HCT116 (cell line): ENCODE results near the gene RWDD2A. TPM values are rescaled to one million over a fixed set of nuclear protein-coding genes. Genes with fewer than 3 reads are reported as not detected.

Source experiments
- ATAC-seq: fragments of 200-7000 bp; cut with Tn5 transposase; 2 replicates; pipeline ENCODE4 v1.9.1; 2020; ENCODE audit warnings: mild to moderate bottlenecking, moderate library complexity
- Bru-seq: library from RNA; stranded (reverse); fragments of 400-500 nt; gene quantifications from one replicate; lab custom pipeline; 2021; lab: Mats Ljungman, UMichigan
- BruChase-seq, 2 experiments: library from RNA; stranded (reverse); fragments of 400-500 nt; gene quantifications; one replicate each; lab custom pipeline; 2021; lab: Mats Ljungman, UMichigan
- BruUV-seq: library from RNA; stranded (reverse); fragments of 400-500 nt; replicated peaks from 2 replicates; lab custom pipeline; 2021; lab: Mats Ljungman, UMichigan
- CTCF ChIA-PET: fragments of 300-600 bp; sonication (Branson Sonifier 250); formaldehyde crosslinking; loops from one replicate; lab custom pipeline; 2021; ENCODE audit warnings: antibody characterized with exemption; lab: Charles Lee
- POLR2A ChIA-PET: fragments of 300-600, 350-600 bp; sonication (Branson Sonifier 250); formaldehyde crosslinking; loops from one replicate; lab custom pipeline; 2021; ENCODE audit warnings: antibody characterized with exemption; lab: Charles Lee
- RAD21 ChIA-PET, 2 experiments: fragments of 300-600 bp; sonication (Branson Sonifier 250); formaldehyde crosslinking; loops; one replicate each; lab custom pipeline; 2023; ENCODE audit warnings: low total read pairs in 2 of 2; ENCODE audit not compliant: uncharacterized antibody in 2 of 2, unreplicated experiment in 2 of 2, low non-redundant PET in 1 of 2; lab: Charles Lee
- DNase-seq: peaks from one replicate; pipeline ENCODE4 v3.0.0-alpha.2; 2010; ENCODE audit warnings: low read depth, low spot score
- H2AFZ ChIP-seq: fragments of 200-600 bp; shearing (Covaris generic), sonication (generic); 2 replicates; pipeline ENCODE4 v1.6.1; 2017; ENCODE audit warnings: low read depth, mixed run types, mixed read lengths, antibody characterized with exemption, low read length; ENCODE audit not compliant: poor library complexity, severe bottlenecking
- H3K27ac ChIP-seq: 2 replicates; pipeline ENCODE4 v1.5.1; 2012; ENCODE audit warnings: low read depth, low read length
- H3K27me3 ChIP-seq: fragments of 200-600 bp; sonication (generic); 2 replicates; pipeline ENCODE4 v1.6.1; 2016; ENCODE audit warnings: mixed run types, low read length, mixed read lengths; ENCODE audit not compliant: insufficient read depth
- H3K36me3 ChIP-seq, 2 experiments: fragments of 200-500 bp in 1 of 2; fragments of 200-600 bp in 1 of 2; sonication (Bioruptor generic) in 1 of 2; sonication (generic) in 1 of 2; 2 replicates each; pipeline versions ENCODE4 v1.5.1 to v1.6.1; 2014 to 2016; ENCODE audit warnings: low read length in 2 of 2, inconsistent platforms in 1 of 2, mixed read lengths in 1 of 2, mixed run types in 1 of 2; ENCODE audit not compliant: insufficient read depth in 2 of 2, control insufficient read depth in 1 of 2
- H3K4me1 ChIP-seq, 2 experiments: fragments of 200-600 bp in 1 of 2; sonication (generic) in 1 of 2; 2 replicates each; pipeline versions ENCODE4 v1.5.1 to v1.6.1; 2012 to 2017; ENCODE audit warnings: low read length in 2 of 2, inconsistent platforms in 1 of 2, mild to moderate bottlenecking in 1 of 2, mixed read lengths in 1 of 2, mixed run types in 1 of 2, moderate library complexity in 1 of 2; ENCODE audit not compliant: insufficient read depth in 2 of 2, control insufficient read depth in 1 of 2
- H3K4me2 ChIP-seq: fragments of 200-600 bp; sonication (generic); 2 replicates; pipeline ENCODE4 v1.6.1; 2017; ENCODE audit warnings: mixed run types, low read length, mixed read lengths
- H3K4me3 ChIP-seq, 2 experiments: fragments of 200-600 bp in 1 of 2; sonication (generic) in 1 of 2; replicated peaks in 1 of 2; 2 replicates each; pipeline ENCODE4 v1.5.1; 2011 to 2016; ENCODE audit warnings: low read length in 2 of 2, control low read depth in 1 of 2, low read depth in 1 of 2, mild to moderate bottlenecking in 1 of 2, mixed read lengths in 1 of 2, mixed run types in 1 of 2
- H3K79me2 ChIP-seq: fragments of 200-600 bp; sonication (generic); 2 replicates; pipeline ENCODE4 v1.6.1; 2017; ENCODE audit warnings: mild to moderate bottlenecking, mixed run types, low read length, moderate library complexity, mixed read lengths; ENCODE audit not compliant: insufficient read depth
- H3K9ac ChIP-seq: fragments of 200-600 bp; sonication (generic); 2 replicates; pipeline ENCODE4 v1.6.1; 2016; ENCODE audit warnings: low read length, mixed read lengths
- H3K9me2 ChIP-seq: fragments of 200-600 bp; sonication (generic), shearing (Covaris generic); 2 replicates; pipeline ENCODE4 v1.6.1; 2017; ENCODE audit warnings: mixed run types, mild to moderate bottlenecking, moderate library complexity; ENCODE audit not compliant: insufficient read depth
- H3K9me3 ChIP-seq, 2 experiments: fragments of 200-500 bp in 1 of 2; fragments of 200-600 bp in 1 of 2; sonication (Bioruptor generic) in 1 of 2; sonication (generic) in 1 of 2; 2 replicates each; pipeline ENCODE4 v1.6.1; 2014 to 2017; ENCODE audit warnings: low read length in 2 of 2, mixed read lengths in 2 of 2, inconsistent platforms in 1 of 2, low read depth in 1 of 2, mild to moderate bottlenecking in 1 of 2, mixed run types in 1 of 2, moderate library complexity in 1 of 2; ENCODE audit not compliant: control insufficient read depth in 1 of 2, insufficient read depth in 1 of 2
- H4K20me1 ChIP-seq: fragments of 200-600 bp; sonication (generic), shearing (Covaris generic); 2 replicates; pipeline ENCODE4 v1.6.1; 2017; ENCODE audit warnings: mixed run types, mild to moderate bottlenecking, moderate library complexity; ENCODE audit not compliant: insufficient read depth
- CBX3 ChIP-seq: IDR thresholded peaks from 2 replicates; pipeline ENCODE4 v1.6.1; 2012; ENCODE audit warnings: low read depth
- EZH2 ChIP-seq: fragments of 200-600 bp; sonication (generic); IDR thresholded peaks from 2 replicates; pipeline ENCODE4 v1.6.1; 2017; ENCODE audit warnings: antibody characterized with exemption, mixed run types
- EZH2phosphoT487 ChIP-seq: fragments of 200-600 bp; IDR thresholded peaks from 2 replicates; pipeline ENCODE4 v1.6.1; 2018; ENCODE audit warnings: antibody characterized with exemption, borderline replicate concordance
- FOSL1 ChIP-seq: IDR thresholded peaks from 2 replicates; pipeline ENCODE4 v1.6.1; 2012; ENCODE audit warnings: low read depth
- POLR2A ChIP-seq: IDR thresholded peaks from 2 replicates; pipeline ENCODE4 v1.7.0; 2011; ENCODE audit warnings: borderline replicate concordance; ENCODE audit not compliant: insufficient read depth, insufficient read length; ENCODE audit errors: extremely low read depth
- POLR2AphosphoS5 ChIP-seq: IDR thresholded peaks from 2 replicates; pipeline ENCODE4 v1.6.1; 2011; ENCODE audit warnings: mild to moderate bottlenecking, low read depth, low read length, moderate library complexity
- REST ChIP-seq: IDR thresholded peaks from 2 replicates; pipeline ENCODE4 v1.6.1; 2012; ENCODE audit warnings: low read depth
- SIN3A ChIP-seq: IDR thresholded peaks from 2 replicates; pipeline ENCODE4 v1.6.1; 2012; ENCODE audit warnings: low read depth
- SP1 ChIP-seq: IDR thresholded peaks from 2 replicates; pipeline ENCODE4 v1.6.1; 2012; ENCODE audit warnings: low read depth
- SRF ChIP-seq: IDR thresholded peaks from 2 replicates; pipeline ENCODE4 v1.6.1; 2012; ENCODE audit warnings: low read depth
- TCF7L2 ChIP-seq: IDR thresholded peaks from 2 replicates; pipeline ENCODE4 v1.7.0; 2011; ENCODE audit warnings: borderline replicate concordance, inconsistent platforms; ENCODE audit not compliant: insufficient read depth, insufficient read length; ENCODE audit errors: extremely low read depth
- ZBTB33 ChIP-seq: IDR thresholded peaks from 2 replicates; pipeline ENCODE4 v1.6.1; 2011; ENCODE audit warnings: mild to moderate bottlenecking, low read length, moderate library complexity; ENCODE audit not compliant: insufficient replicate concordance; ENCODE audit errors: extremely low read depth
- ZFX ChIP-seq: fragments of 450-650 bp; IDR thresholded peaks from 2 replicates; pipeline ENCODE4 v1.6.1; 2017
- intact Hi-C: fragments of 100-400 bp; cut with micrococcal nuclease; formaldehyde crosslinking; loops from 2 replicates; pipeline ENCODE4 v1.10.0; 2022
- long read RNA-seq: library from polyadenylated mRNA; unstranded; transcript quantifications from one replicate; pipeline ENCODE4 v2.0.0, GENCODE V29; 2021; ENCODE audit not compliant: unreplicated experiment
- polyA plus RNA-seq: library from polyadenylated mRNA; unstranded; fragments of >200 nt; gene quantifications from 2 replicates; pipeline ENCODE4 v1.2.1, GENCODE V29; 2012; ENCODE audit warnings: missing spikeins
- total RNA-seq: library from RNA; stranded (reverse); gene quantifications from one replicate; pipeline ENCODE4 v1.2.1, GENCODE V29; 2021; ENCODE audit not compliant: unreplicated experiment
- TF ChIP-seq, protein P1 (sequence below), 3 experiments: fragments of 200-600 bp in 1 of 3; sonication (generic) in 1 of 3; IDR thresholded peaks in 2 of 3; conservative IDR thresholded peaks in 1 of 3; 2 replicates each; pipeline ENCODE4 v1.5.1; 2012 to 2017; ENCODE audit warnings: low read depth in 2 of 3, low read length in 2 of 3, antibody characterized with exemption in 1 of 3, borderline replicate concordance in 1 of 3, control low read depth in 1 of 3, mild to moderate bottlenecking in 1 of 3, mixed read lengths in 1 of 3, mixed run types in 1 of 3, moderate library complexity in 1 of 3; ENCODE audit not compliant: insufficient read depth in 1 of 3
- TF ChIP-seq, protein P2 (sequence below): IDR thresholded peaks from 2 replicates; pipeline ENCODE4 v1.6.1; 2012

RWDD2A gene
- total RNA-seq: 3.6 TPM
- polyA plus RNA-seq: 2.8 and 3.1 TPM in 2 replicates
- Bru-seq, nascent RNA: percentile 74 among the genes with signal in this experiment
- percentile 65 among the genes with signal in this experiment for BruChase-seq, experiment 1, labeled RNA remaining after a 6-hour chase
- BruChase-seq, experiment 2, labeled RNA remaining after a 2-hour chase: percentile 85 among the genes with signal in this experiment
- long read RNA-seq, transcript RWDD2A-201 (3 exons, 3,744 nt): major isoform, 11 of 16 reads
- long read RNA-seq, partial matches to known transcripts: 2 of 16 reads
- long read RNA-seq, other reads (novel, unspliced or antisense): 3 of 16 reads

DNA sequence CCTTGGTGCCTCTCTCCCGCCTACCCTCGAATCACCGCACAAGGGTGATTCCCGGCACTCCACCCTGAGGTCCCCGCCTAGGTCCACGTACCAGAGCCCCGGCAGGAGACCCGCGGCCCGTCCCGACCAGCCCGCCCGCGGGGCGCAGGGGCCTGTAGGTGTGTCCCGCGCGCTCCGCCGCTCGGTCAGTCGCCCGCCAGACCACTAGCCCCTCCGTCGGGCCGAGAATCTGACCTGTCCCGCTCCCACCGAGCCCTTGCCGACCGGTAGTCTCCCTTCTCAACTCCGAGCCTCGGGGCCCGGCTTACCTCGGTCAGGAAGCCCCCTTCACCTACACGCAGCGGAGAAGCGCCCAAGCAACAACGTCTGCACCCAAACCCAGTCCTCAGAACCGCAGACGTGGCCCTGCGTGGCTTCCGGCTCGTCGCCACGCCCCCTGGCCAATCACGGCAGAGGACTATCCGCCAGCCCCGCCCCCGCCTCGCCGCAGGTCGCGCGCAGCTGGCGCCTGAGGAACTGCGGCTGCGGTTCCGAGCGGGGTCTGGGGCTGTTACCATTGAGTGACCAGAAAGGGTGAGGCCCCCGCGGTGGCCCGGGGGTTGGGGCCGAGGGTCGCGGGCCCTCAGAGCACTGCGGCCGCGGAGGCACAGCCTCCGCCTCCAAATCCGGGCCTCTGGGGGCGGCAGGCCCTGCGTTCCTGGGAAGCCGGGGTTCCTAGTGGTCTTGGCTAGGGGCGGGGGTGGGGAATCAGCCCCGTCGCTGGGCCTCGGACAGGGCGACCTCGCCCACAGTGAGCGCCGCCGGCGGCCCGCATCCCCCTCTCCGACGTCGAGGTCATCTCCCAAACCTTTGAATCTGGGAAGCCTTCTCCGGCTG lies at the start of gene RWDD2A, which contains the start of gene PGM3:
Gene RWDD2A, plus strand, starts transcription at position 487 of the 876 bp plus-strand sequence. CDS start 1,095 bp downstream, outside the sequence.
Gene PGM3, minus strand, starts transcription at position 395 of the 876 bp plus-strand sequence. CDS start 2,253 bp downstream, outside the sequence.
- peak within 1 kb of the TSS; percentile 84 for H2AFZ ChIP-seq
- H3K36me3 ChIP-seq: peaks cover 1 to 12% of the 10 kb centered on the region in 2 experiments; a peak in 3 of 4 replicates
- CTCF ChIA-PET: interaction anchor here (2.0 kb wide), 1 partner anchor 126 kb away, joined by 5 read pairs; no protein-coding TSS in a partner anchor
- H3K9ac ChIP-seq: peak within 1 kb of the TSS; percentile 77
- H3K4me1 ChIP-seq: peaks cover 3 to 11% of the 10 kb centered on the region in 2 experiments; a peak in 3 of 4 replicates
- peak; percentile 94 for ATAC-seq
- H3K27me3 ChIP-seq: no peaks in the 10 kb centered on the region
- POLR2A ChIA-PET: interaction anchor here (0.7 kb wide), 1 partner anchor 27 kb away, joined by 3 read pairs; no protein-coding TSS in a partner anchor
- no peaks in the 10 kb centered on the region; the same call in 1 of the 2 replicates for H4K20me1 ChIP-seq
- intact Hi-C loops: no loop called here
- RAD21 ChIA-PET: interaction anchor here in 1 of 2 experiments (0.7 to 0.8 kb wide), 2 partner anchors 22 to 322 kb away, joined by 3 to 4 read pairs; no protein-coding TSS in a partner anchor
- no peaks in the 10 kb centered on the region for H3K9me2 ChIP-seq
- H3K4me2 ChIP-seq: peak within 1 kb of the TSS; percentile 91
- H3K79me2 ChIP-seq: peaks cover 38% of the 10 kb centered on the region
- no TSS peak for BruUV-seq
- peak within 1 kb of the TSS; percentile 79 to 84 for H3K4me3 ChIP-seq
- H3K9me3 ChIP-seq: no peaks in the 10 kb centered on the region
- DNase-seq: peak; percentile 56
- H3K27ac ChIP-seq: peak within 1 kb of the TSS; percentile 72; the same call in 1 of the 2 replicates
- TF ChIP-seq, protein P1, sequence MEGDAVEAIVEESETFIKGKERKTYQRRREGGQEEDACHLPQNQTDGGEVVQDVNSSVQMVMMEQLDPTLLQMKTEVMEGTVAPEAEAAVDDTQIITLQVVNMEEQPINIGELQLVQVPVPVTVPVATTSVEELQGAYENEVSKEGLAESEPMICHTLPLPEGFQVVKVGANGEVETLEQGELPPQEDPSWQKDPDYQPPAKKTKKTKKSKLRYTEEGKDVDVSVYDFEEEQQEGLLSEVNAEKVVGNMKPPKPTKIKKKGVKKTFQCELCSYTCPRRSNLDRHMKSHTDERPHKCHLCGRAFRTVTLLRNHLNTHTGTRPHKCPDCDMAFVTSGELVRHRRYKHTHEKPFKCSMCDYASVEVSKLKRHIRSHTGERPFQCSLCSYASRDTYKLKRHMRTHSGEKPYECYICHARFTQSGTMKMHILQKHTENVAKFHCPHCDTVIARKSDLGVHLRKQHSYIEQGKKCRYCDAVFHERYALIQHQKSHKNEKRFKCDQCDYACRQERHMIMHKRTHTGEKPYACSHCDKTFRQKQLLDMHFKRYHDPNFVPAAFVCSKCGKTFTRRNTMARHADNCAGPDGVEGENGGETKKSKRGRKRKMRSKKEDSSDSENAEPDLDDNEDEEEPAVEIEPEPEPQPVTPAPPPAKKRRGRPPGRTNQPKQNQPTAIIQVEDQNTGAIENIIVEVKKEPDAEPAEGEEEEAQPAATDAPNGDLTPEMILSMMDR (IDR thresholded peaks at IDR 0.05 in 2 of 3, conservative IDR thresholded peaks at IDR 0.05 in 1 of 3; ENCODE audit: borderline replicate concordance in 1 of 3, insufficient read depth in 1 of 3, low read depth in 2 of 3, low read length in 2 of 3): no peak
- TF ChIP-seq REST: no peak
- TF ChIP-seq CBX3: no peak; the same call in 1 of the 2 replicates
- peak; percentile 93 for TF ChIP-seq POLR2AphosphoS5
- TF ChIP-seq FOSL1: no peak
- peak; percentile 74 for TF ChIP-seq ZFX
- TF ChIP-seq SIN3A: peak; percentile 94
- TF ChIP-seq, protein P2, sequence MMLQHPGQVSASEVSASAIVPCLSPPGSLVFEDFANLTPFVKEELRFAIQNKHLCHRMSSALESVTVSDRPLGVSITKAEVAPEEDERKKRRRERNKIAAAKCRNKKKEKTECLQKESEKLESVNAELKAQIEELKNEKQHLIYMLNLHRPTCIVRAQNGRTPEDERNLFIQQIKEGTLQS: no peak
- TF ChIP-seq ZBTB33: peak; percentile 28
- TF ChIP-seq SP1: peak; percentile 70
- TF ChIP-seq EZH2phosphoT487: no peak
- no peak for TF ChIP-seq EZH2
- peak; percentile 86 for TF ChIP-seq POLR2A
- TF ChIP-seq SRF: no peak
- TF ChIP-seq TCF7L2: no peak
